WTC11 (cell line): ENCODE data around the gene TRAPPC11. TPM values are rescaled to one million over a fixed set of nuclear protein-coding genes. Genes with fewer than 3 reads are reported as not detected.

Source experiments
- ATAC-seq: fragments of 200-7000 bp; cut with Tn5 transposase; 2 replicates; pipeline ENCODE4 v1.10.0; 2021; ENCODE audit warnings: mild to moderate bottlenecking, moderate library complexity
- CTCF ChIA-PET: fragments of 300-600 bp; sonication (Branson Sonifier 250); formaldehyde crosslinking; loops from one replicate; lab custom pipeline; 2021; ENCODE audit warnings: antibody characterized with exemption; lab: Charles Lee
- POLR2A ChIA-PET: fragments of 350-600 bp; sonication (Branson Sonifier 250); formaldehyde crosslinking; loops from one replicate; lab custom pipeline; 2021; ENCODE audit warnings: antibody characterized with exemption; lab: Charles Lee
- DNase-seq: peaks from one replicate; pipeline ENCODE4 v3.0.0; 2021; ENCODE audit warnings: low spot score
- H3K27ac Mint-ChIP-seq: 2 replicates; pipeline ENCODE4 v1.8.0; 2021; ENCODE audit warnings: mixed read lengths
- H3K27me3 Mint-ChIP-seq: 2 replicates; pipeline ENCODE4 v1.8.0; 2021; ENCODE audit warnings: low read depth, mild to moderate bottlenecking, moderate library complexity, mixed read lengths
- H3K36me3 Mint-ChIP-seq: 2 replicates; pipeline ENCODE4 v1.8.0; 2021; ENCODE audit warnings: mixed read lengths
- H3K4me1 Mint-ChIP-seq: 2 replicates; pipeline ENCODE4 v1.8.0; 2022; ENCODE audit warnings: mixed read lengths
- H3K4me3 Mint-ChIP-seq: 2 replicates; pipeline ENCODE4 v1.8.0; 2021; ENCODE audit warnings: mild to moderate bottlenecking, moderate library complexity, mixed read lengths
- H3K9me3 Mint-ChIP-seq: 2 replicates; pipeline ENCODE4 v1.8.0; 2021; ENCODE audit warnings: mixed read lengths
- GABPB1 ChIP-seq: sonication (generic); formaldehyde crosslinking; IDR thresholded peaks from 2 replicates; pipeline ENCODE4 v1.8.1; 2023; ENCODE audit warnings: mild to moderate bottlenecking, missing genetic modification reagents
- ZNF138 ChIP-seq: sonication (generic); formaldehyde crosslinking; conservative IDR thresholded peaks from 2 replicates; pipeline ENCODE4 v1.8.1; 2022; ENCODE audit warnings: mild to moderate bottlenecking, moderate library complexity, missing genetic modification reagents
- total RNA-seq: library from RNA; stranded (reverse); gene quantifications from 3 replicates; pipeline ENCODE4 v1.2.3, GENCODE V29; 2021
- TF ChIP-seq, protein P1 (sequence below): sonication (generic); formaldehyde crosslinking; conservative IDR thresholded peaks from 2 replicates; pipeline ENCODE4 v1.8.1; 2023; ENCODE audit warnings: mild to moderate bottlenecking, low read depth, missing genetic modification reagents, moderate library complexity
- TF ChIP-seq, protein P2 (sequence below): sonication (generic); formaldehyde crosslinking; IDR thresholded peaks from 2 replicates; pipeline ENCODE4 v1.8.0; 2022; ENCODE audit warnings: missing genetic modification reagents
- TF ChIP-seq, protein P3 (sequence below): fragments of 250-450 bp; sonication (Bioruptor Pico); IDR thresholded peaks from 2 replicates; pipeline ENCODE4 v1.8.0; 2021; ENCODE audit warnings: mild to moderate bottlenecking
- TF ChIP-seq, protein P4 (sequence below): fragments of 200-600 bp; IDR thresholded peaks from 2 replicates; pipeline ENCODE4 v1.8.0; 2022; ENCODE audit warnings: antibody characterized with exemption
- TF ChIP-seq, protein P5 (sequence below): sonication (generic); formaldehyde crosslinking; IDR thresholded peaks from 2 replicates; pipeline ENCODE4 v1.8.1; 2022; ENCODE audit warnings: mild to moderate bottlenecking, moderate library complexity, missing genetic modification reagents

Gene TRAPPC11
- total RNA-seq, 1 experiment from 2014 or later = 33.6 TPM

DNA sequence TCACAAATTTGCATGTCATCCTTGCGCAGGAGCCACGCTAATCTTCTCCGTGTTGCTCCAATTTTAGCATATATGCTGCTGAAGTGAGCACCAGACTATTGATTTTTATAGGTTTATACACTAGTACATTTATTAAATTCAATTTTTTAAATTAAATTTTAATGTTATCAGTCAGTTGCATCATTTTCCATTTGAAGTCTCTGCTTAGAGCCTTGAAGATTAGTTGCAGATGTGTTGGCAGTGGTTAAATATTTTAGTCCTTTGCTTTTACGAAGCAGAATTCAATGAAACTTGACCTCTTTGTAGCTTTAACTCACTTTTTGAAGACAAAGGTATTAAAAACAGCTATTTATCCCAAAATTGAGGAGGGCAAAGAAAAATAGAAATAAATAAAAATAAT lies 16.5 kb downstream of the TRAPPC11 start (continued):
- TF ChIP-seq, protein P1, sequence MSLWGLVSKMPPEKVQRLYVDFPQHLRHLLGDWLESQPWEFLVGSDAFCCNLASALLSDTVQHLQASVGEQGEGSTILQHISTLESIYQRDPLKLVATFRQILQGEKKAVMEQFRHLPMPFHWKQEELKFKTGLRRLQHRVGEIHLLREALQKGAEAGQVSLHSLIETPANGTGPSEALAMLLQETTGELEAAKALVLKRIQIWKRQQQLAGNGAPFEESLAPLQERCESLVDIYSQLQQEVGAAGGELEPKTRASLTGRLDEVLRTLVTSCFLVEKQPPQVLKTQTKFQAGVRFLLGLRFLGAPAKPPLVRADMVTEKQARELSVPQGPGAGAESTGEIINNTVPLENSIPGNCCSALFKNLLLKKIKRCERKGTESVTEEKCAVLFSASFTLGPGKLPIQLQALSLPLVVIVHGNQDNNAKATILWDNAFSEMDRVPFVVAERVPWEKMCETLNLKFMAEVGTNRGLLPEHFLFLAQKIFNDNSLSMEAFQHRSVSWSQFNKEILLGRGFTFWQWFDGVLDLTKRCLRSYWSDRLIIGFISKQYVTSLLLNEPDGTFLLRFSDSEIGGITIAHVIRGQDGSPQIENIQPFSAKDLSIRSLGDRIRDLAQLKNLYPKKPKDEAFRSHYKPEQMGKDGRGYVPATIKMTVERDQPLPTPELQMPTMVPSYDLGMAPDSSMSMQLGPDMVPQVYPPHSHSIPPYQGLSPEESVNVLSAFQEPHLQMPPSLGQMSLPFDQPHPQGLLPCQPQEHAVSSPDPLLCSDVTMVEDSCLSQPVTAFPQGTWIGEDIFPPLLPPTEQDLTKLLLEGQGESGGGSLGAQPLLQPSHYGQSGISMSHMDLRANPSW (CRISPR knock-in tag) = no peak

DNA sequence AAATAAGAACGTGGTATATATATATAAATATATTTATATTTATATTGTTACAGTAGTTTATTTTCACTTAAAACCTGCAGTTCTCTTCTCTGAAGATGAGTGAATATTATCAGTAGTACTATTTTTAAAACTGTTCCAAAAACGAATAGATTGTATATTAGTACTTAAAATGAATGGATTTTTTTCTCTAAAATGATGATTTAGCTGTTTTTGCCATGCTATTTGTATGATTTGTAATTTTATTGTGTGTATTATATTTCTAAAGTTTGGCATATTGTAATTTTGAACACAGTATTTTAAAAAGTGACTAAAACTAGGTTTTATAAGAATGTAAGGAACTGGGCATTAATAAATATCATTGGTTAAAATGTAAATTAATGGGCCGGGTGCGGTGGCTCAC lies 22.0 kb downstream of the TRAPPC11 start:
- Mint-ChIP-seq H3K9me3 (no peaks in the 10 kb centered on the region), H3K4me3 (no peak overlapping the region)
- ATAC-seq = no peak

More for the DNA sequence above, 22.0 kb downstream of the TRAPPC11 start:
- Mint-ChIP-seq H3K4me1 (no peaks in the 10 kb centered on the region), H3K36me3 (peaks cover 54% of the 10 kb centered on the region), H3K27ac (no peak overlapping the region), H3K27me3 (no peaks in the 10 kb centered on the region)
- POLR2A ChIA-PET = interaction anchor here (0.8 kb wide), 1 partner anchor 1658 kb away, joined by 6 read pairs; no protein-coding TSS in a partner anchor
- DNase-seq = no peak
- CTCF ChIA-PET = no interaction called here
- TF ChIP-seq GABPB1 (CRISPR knock-in tag) (no peak), ZNF138 (CRISPR knock-in tag) (no peak)
- TF ChIP-seq, protein P2, sequence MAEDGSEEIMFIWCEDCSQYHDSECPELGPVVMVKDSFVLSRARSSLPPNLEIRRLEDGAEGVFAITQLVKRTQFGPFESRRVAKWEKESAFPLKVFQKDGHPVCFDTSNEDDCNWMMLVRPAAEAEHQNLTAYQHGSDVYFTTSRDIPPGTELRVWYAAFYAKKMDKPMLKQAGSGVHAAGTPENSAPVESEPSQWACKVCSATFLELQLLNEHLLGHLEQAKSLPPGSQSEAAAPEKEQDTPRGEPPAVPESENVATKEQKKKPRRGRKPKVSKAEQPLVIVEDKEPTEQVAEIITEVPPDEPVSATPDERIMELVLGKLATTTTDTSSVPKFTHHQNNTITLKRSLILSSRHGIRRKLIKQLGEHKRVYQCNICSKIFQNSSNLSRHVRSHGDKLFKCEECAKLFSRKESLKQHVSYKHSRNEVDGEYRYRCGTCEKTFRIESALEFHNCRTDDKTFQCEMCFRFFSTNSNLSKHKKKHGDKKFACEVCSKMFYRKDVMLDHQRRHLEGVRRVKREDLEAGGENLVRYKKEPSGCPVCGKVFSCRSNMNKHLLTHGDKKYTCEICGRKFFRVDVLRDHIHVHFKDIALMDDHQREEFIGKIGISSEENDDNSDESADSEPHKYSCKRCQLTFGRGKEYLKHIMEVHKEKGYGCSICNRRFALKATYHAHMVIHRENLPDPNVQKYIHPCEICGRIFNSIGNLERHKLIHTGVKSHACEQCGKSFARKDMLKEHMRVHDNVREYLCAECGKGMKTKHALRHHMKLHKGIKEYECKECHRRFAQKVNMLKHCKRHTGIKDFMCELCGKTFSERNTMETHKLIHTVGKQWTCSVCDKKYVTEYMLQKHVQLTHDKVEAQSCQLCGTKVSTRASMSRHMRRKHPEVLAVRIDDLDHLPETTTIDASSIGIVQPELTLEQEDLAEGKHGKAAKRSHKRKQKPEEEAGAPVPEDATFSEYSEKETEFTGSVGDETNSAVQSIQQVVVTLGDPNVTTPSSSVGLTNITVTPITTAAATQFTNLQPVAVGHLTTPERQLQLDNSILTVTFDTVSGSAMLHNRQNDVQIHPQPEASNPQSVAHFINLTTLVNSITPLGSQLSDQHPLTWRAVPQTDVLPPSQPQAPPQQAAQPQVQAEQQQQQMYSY (CRISPR knock-in tag) = no peak
- TF ChIP-seq, protein P3, sequence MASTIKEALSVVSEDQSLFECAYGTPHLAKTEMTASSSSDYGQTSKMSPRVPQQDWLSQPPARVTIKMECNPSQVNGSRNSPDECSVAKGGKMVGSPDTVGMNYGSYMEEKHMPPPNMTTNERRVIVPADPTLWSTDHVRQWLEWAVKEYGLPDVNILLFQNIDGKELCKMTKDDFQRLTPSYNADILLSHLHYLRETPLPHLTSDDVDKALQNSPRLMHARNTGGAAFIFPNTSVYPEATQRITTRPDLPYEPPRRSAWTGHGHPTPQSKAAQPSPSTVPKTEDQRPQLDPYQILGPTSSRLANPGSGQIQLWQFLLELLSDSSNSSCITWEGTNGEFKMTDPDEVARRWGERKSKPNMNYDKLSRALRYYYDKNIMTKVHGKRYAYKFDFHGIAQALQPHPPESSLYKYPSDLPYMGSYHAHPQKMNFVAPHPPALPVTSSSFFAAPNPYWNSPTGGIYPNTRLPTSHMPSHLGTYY (CRISPR knock-in tag) = no peak
- TF ChIP-seq, protein P4, sequence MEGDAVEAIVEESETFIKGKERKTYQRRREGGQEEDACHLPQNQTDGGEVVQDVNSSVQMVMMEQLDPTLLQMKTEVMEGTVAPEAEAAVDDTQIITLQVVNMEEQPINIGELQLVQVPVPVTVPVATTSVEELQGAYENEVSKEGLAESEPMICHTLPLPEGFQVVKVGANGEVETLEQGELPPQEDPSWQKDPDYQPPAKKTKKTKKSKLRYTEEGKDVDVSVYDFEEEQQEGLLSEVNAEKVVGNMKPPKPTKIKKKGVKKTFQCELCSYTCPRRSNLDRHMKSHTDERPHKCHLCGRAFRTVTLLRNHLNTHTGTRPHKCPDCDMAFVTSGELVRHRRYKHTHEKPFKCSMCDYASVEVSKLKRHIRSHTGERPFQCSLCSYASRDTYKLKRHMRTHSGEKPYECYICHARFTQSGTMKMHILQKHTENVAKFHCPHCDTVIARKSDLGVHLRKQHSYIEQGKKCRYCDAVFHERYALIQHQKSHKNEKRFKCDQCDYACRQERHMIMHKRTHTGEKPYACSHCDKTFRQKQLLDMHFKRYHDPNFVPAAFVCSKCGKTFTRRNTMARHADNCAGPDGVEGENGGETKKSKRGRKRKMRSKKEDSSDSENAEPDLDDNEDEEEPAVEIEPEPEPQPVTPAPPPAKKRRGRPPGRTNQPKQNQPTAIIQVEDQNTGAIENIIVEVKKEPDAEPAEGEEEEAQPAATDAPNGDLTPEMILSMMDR = no peak
- TF ChIP-seq, protein P1 (CRISPR knock-in tag) = no peak
- TF ChIP-seq, protein P5, sequence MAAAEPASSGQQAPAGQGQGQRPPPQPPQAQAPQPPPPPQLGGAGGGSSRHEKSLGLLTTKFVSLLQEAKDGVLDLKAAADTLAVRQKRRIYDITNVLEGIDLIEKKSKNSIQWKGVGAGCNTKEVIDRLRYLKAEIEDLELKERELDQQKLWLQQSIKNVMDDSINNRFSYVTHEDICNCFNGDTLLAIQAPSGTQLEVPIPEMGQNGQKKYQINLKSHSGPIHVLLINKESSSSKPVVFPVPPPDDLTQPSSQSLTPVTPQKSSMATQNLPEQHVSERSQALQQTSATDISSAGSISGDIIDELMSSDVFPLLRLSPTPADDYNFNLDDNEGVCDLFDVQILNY = no peak
